ENCODE measurements around the gene TMEM132A. TPM values are rescaled to one million over a fixed set of nuclear protein-coding genes. Genes with fewer than 3 reads are reported as not detected.

TMEM132A gene
- total RNA-seq, 1 donor from 2014 or later = 14.6 TPM

DNA sequence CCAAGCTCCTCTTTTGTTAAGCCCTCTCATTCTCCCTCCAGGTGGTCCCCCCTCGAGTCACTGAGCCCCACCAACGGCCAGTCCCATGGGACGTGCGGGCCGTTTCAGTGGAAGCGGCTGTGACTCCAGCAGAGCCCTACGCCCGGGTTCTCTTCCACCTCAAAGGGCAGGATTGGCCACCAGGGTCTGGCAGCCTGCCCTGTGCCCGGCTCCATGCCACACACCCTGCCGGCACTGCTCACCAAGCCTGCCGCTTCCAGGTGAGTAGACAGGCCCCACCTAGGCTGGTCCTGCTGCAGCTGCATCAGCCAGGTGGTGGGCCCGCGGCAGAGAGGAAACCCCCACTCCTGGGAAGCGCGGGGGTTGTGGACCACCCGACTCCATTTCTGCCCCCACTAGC is 3.3 kb downstream of the TMEM132A start:
- no peak overlapping the region for H3K9ac ChIP-seq (ENCODE audit: low read depth in 1 of 3, low read length in 3 of 3)
- no peaks in the 10 kb centered on the region for H3K9me3 ChIP-seq (ENCODE audit: control insufficient read depth in 3 of 3, low read length in 3 of 3)
- no peak overlapping the region for H3K27ac ChIP-seq (ENCODE audit: low read depth, low read length)
- H3K4me1 ChIP-seq (ENCODE audit: control insufficient read depth in 3 of 3, insufficient read depth in 3 of 3, low read length in 3 of 3) = peaks cover 11 to 24% (median 17%) of the 10 kb centered on the region in 3 donors
- H3K4me3 ChIP-seq (ENCODE audit: low read length in 3 of 3) = no peak overlapping the region
- H3K36me3 ChIP-seq (ENCODE audit: control insufficient read depth in 3 of 3, insufficient read depth in 3 of 3, low read length in 3 of 3) = peaks cover 4 to 8% (median 5%) of the 10 kb centered on the region in 3 donors
- H3K27me3 ChIP-seq (ENCODE audit: control insufficient read depth in 3 of 3, insufficient read depth in 3 of 3, low read length in 3 of 3) = peaks cover 16 to 33% (median 32%) of the 10 kb centered on the region in 3 donors

- Histone ChIP-seq H3K4me3 (ENCODE audit: low read length in 3 of 3) (no peak overlapping the region), H3K9me3 (ENCODE audit: control insufficient read depth in 3 of 3, low read length in 3 of 3) (no peaks in the 10 kb centered on the region), H3K9ac (ENCODE audit: low read depth in 1 of 3, low read length in 3 of 3) (no peak overlapping the region), H3K27ac (ENCODE audit: low read depth, low read length) (no peak overlapping the region), H3K36me3 (ENCODE audit: control insufficient read depth in 3 of 3, insufficient read depth in 3 of 3, low read length in 3 of 3) (peaks cover 0 to 2% (median 0%) of the 10 kb centered on the region in 3 donors), H3K4me1 (ENCODE audit: control insufficient read depth in 3 of 3, insufficient read depth in 3 of 3, low read length in 3 of 3) (peaks cover 11 to 20% (median 17%) of the 10 kb centered on the region in 3 donors), H3K27me3 (ENCODE audit: control insufficient read depth in 3 of 3, insufficient read depth in 3 of 3, low read length in 3 of 3) (peaks cover 16 to 33% (median 32%) of the 10 kb centered on the region in 3 donors)
These were observed 4.3 kb downstream of the TMEM132A start for GRCh38 chr11:60928563-60929001.

DNA sequence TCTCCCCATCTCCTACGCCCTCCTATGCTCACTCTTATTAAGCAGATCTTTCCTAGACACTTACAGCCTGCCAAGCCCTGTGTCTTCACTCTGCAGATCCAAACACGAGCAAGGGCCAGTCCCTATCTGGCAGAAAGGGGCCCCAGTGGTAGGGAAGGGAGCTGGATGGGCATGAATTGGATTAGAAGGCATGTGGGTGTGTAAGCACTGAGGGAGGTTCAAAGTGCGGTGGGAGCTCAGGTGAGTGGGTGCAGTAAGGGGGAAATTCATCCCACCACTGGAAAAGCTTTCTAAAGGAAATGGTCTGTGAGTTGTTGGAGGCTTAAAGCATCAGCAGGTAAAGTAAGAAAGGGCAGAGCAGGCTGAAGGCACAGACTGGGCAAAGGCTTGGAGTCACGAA is 5.5 kb downstream of the TMEM132A start:
- H3K9ac ChIP-seq (ENCODE audit: low read depth in 1 of 3, low read length in 3 of 3) = no peak overlapping the region
- peaks cover 0 to 2% (median 0%) of the 10 kb centered on the region in 3 donors for H3K36me3 ChIP-seq (ENCODE audit: control insufficient read depth in 3 of 3, insufficient read depth in 3 of 3, low read length in 3 of 3)
- H3K27ac ChIP-seq (ENCODE audit: low read depth, low read length) = no peak overlapping the region
- H3K9me3 ChIP-seq (ENCODE audit: control insufficient read depth in 3 of 3, low read length in 3 of 3) = no peaks in the 10 kb centered on the region
- peaks cover 15 to 33% (median 31%) of the 10 kb centered on the region in 3 donors for H3K27me3 ChIP-seq (ENCODE audit: control insufficient read depth in 3 of 3, insufficient read depth in 3 of 3, low read length in 3 of 3)
- peaks cover 3 to 10% (median 8%) of the 10 kb centered on the region in 3 donors for H3K4me1 ChIP-seq (ENCODE audit: control insufficient read depth in 3 of 3, insufficient read depth in 3 of 3, low read length in 3 of 3)
- no peak overlapping the region for H3K4me3 ChIP-seq (ENCODE audit: low read length in 3 of 3)

DNA sequence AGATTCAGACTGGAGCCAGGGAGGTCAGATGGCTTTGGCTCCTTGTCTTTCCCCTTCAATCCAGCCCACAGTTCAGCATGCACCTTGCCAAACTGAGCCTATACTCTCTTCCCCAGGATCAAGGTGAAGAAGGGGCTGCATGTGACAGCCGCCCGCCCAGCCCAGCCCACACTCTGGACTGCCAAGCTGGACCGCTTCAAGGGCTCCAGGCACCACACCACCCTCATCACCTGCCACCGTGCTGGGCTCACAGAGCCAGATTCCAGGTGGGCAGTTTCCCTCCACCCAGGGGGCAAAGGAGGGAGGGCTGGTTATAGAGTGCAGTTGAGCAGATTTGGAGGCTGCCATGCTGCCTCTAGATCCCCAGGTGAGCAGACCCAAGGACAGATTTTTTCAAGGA is 6.1 kb downstream of the TMEM132A start:
- Histone ChIP-seq H3K9ac (ENCODE audit: low read depth in 1 of 3, low read length in 3 of 3) (no peak overlapping the region), H3K27me3 (ENCODE audit: control insufficient read depth in 3 of 3, insufficient read depth in 3 of 3, low read length in 3 of 3) (peaks cover 8 to 27% (median 24%) of the 10 kb centered on the region in 3 donors), H3K9me3 (ENCODE audit: control insufficient read depth in 3 of 3, low read length in 3 of 3) (no peaks in the 10 kb centered on the region), H3K36me3 (ENCODE audit: control insufficient read depth in 3 of 3, insufficient read depth in 3 of 3, low read length in 3 of 3) (peaks cover 0 to 2% (median 0%) of the 10 kb centered on the region in 3 donors), H3K4me3 (ENCODE audit: low read length in 3 of 3) (no peak overlapping the region), H3K4me1 (ENCODE audit: control insufficient read depth in 3 of 3, insufficient read depth in 3 of 3, low read length in 3 of 3) (peaks cover 0 to 3% (median 2%) of the 10 kb centered on the region in 3 donors), H3K27ac (ENCODE audit: low read depth, low read length) (no peak overlapping the region)

GRCh38 chr11:60931917-60932316 is 7.7 kb downstream of the TMEM132A start:
- Histone ChIP-seq H3K4me3 (ENCODE audit: low read length in 3 of 3) (no peak overlapping the region), H3K36me3 (ENCODE audit: control insufficient read depth in 3 of 3, insufficient read depth in 3 of 3, low read length in 3 of 3) (peaks cover 0 to 2% (median 0%) of the 10 kb centered on the region in 3 donors), H3K27ac (ENCODE audit: low read depth, low read length) (no peak overlapping the region), H3K9me3 (ENCODE audit: control insufficient read depth in 3 of 3, low read length in 3 of 3) (no peaks in the 10 kb centered on the region), H3K9ac (ENCODE audit: low read depth in 1 of 3, low read length in 3 of 3) (no peak overlapping the region), H3K27me3 (ENCODE audit: control insufficient read depth in 3 of 3, insufficient read depth in 3 of 3, low read length in 3 of 3) (peaks cover 3 to 16% (median 9%) of the 10 kb centered on the region in 3 donors), H3K4me1 (ENCODE audit: control insufficient read depth in 3 of 3, insufficient read depth in 3 of 3, low read length in 3 of 3) (peaks cover 0 to 3% (median 0%) of the 10 kb centered on the region in 3 donors)

DNA sequence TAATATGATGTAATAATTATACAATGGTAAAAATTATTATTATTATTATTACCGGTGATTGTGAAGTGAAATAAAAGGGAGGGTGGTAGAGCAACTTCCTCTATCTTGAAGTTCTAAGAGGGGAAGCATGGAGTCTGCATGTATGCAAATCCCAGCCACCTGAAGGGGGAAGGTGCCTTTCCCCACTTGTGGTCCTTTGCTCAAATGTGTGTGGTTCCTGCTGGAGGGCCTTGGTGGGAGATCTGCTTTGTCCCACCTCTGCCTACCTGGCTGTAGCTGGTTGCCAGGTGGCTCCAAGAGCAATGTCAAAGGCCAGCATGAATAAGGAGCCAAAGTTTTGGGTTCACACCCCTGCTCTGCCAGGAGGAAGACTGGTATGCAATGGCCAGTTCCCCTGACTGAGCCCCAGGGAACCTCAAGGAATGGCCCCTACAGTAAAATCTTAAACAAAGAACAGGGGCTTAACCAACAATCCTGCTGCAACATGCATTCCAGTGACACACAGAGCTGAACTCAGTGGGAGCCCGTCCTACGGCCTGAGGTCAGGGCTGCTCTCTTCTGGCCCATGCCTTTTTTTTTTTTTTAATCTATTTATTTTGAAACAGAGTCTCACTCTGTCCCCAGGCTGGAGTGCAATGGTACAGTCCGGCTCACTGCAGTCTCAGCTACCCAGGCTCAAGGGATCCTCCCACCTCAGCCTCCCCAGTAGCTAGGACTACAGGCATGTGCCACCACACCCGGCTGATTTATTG is 8.5 kb downstream of the TMEM132A start:
- peaks cover 0 to 10% (median under 1%) of the 10 kb centered on the region in 3 donors for H3K27me3 ChIP-seq (ENCODE audit: control insufficient read depth in 3 of 3, insufficient read depth in 3 of 3, low read length in 3 of 3)
- no peaks in the 10 kb centered on the region for H3K9me3 ChIP-seq (ENCODE audit: control insufficient read depth in 3 of 3, low read length in 3 of 3)
- H3K4me3 ChIP-seq (ENCODE audit: low read length in 3 of 3) = no peak overlapping the region
- H3K4me1 ChIP-seq (ENCODE audit: control insufficient read depth in 3 of 3, insufficient read depth in 3 of 3, low read length in 3 of 3) = peaks cover 0 to 11% (median 0%) of the 10 kb centered on the region in 3 donors
- no peak overlapping the region for H3K27ac ChIP-seq (ENCODE audit: low read depth, low read length)
- H3K36me3 ChIP-seq (ENCODE audit: control insufficient read depth in 3 of 3, insufficient read depth in 3 of 3, low read length in 3 of 3) = peaks cover 0 to 2% (median 0%) of the 10 kb centered on the region in 3 donors
- H3K9ac ChIP-seq (ENCODE audit: low read depth in 1 of 3, low read length in 3 of 3) = no peak overlapping the region

DNA sequence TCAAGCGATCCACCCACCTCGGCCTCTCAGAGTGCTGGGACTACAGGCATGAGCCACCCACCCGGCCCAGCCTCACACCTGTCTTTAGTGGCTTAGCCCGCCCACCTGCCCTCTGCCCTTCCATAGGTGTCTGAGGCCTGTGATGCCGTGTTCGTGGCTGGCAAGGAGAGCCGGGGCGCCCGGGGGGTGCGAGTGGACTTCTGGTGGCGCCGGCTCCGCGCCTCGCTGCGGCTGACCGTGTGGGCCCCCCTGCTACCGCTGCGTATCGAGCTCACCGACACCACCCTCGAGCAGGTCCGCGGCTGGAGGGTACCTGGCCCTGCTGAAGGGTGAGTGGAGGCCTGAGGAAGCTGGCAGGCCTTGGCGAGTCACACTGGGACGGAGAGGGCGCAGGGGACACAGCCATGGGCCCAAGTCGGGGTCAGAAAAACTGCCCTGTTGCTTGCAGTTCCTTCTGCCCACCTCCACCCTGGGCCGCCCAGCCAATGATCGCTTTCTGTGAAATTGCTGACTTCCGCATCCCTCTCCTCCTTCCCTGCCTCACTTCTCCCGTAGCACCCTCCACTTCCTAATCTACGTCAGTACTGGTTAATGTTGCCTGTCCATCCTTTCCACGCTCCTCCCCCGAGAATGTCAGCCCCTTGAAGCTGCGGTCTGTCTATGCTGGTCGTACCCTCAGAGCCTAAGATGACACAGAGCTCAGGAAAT is 9.3 kb downstream of the TMEM132A start:
- H3K9me3 ChIP-seq (ENCODE audit: control insufficient read depth in 3 of 3, low read length in 3 of 3) = no peaks in the 10 kb centered on the region
- H3K36me3 ChIP-seq (ENCODE audit: control insufficient read depth in 3 of 3, insufficient read depth in 3 of 3, low read length in 3 of 3) = peaks cover 0 to 2% (median 0%) of the 10 kb centered on the region in 3 donors

GRCh38 chr11:60934124-60934789 is 10.0 kb downstream of the TMEM132A start:
- peaks cover 0 to 3% (median 0%) of the 10 kb centered on the region in 3 donors for H3K27me3 ChIP-seq (ENCODE audit: control insufficient read depth in 3 of 3, insufficient read depth in 3 of 3, low read length in 3 of 3)
- no peak overlapping the region for H3K4me3 ChIP-seq (ENCODE audit: low read length in 3 of 3)
- no peak overlapping the region for H3K9ac ChIP-seq (ENCODE audit: low read depth in 1 of 3, low read length in 3 of 3)
- H3K4me1 ChIP-seq (ENCODE audit: control insufficient read depth in 3 of 3, insufficient read depth in 3 of 3, low read length in 3 of 3) = peaks cover 0 to 11% (median 0%) of the 10 kb centered on the region in 3 donors
- no peak overlapping the region for H3K27ac ChIP-seq (ENCODE audit: low read depth, low read length)
- H3K36me3 ChIP-seq (ENCODE audit: control insufficient read depth in 3 of 3, insufficient read depth in 3 of 3, low read length in 3 of 3) = peaks cover 0 to 6% (median 0%) of the 10 kb centered on the region in 3 donors
- no peaks in the 10 kb centered on the region for H3K9me3 ChIP-seq (ENCODE audit: control insufficient read depth in 3 of 3, low read length in 3 of 3)

More for the DNA sequence above, 9.3 kb downstream of the TMEM132A start:
- H3K27ac ChIP-seq (ENCODE audit: low read depth, low read length) = no peak overlapping the region
- H3K4me1 ChIP-seq (ENCODE audit: control insufficient read depth in 3 of 3, insufficient read depth in 3 of 3, low read length in 3 of 3) = peaks cover 0 to 11% (median 0%) of the 10 kb centered on the region in 3 donors
- H3K27me3 ChIP-seq (ENCODE audit: control insufficient read depth in 3 of 3, insufficient read depth in 3 of 3, low read length in 3 of 3) = peaks cover 0 to 4% (median 0%) of the 10 kb centered on the region in 3 donors
- no peak overlapping the region for H3K4me3 ChIP-seq (ENCODE audit: low read length in 3 of 3)
- no peak overlapping the region for H3K9ac ChIP-seq (ENCODE audit: low read depth in 1 of 3, low read length in 3 of 3)

GRCh38 chr11:60934790-60935605 is 10.7 kb downstream of the TMEM132A start:
- H3K4me3 ChIP-seq (ENCODE audit: low read length in 3 of 3) = no peak overlapping the region
- no peaks in the 10 kb centered on the region for H3K9me3 ChIP-seq (ENCODE audit: control insufficient read depth in 3 of 3, low read length in 3 of 3)
- peaks cover 0 to 12% (median 0%) of the 10 kb centered on the region in 3 donors for H3K36me3 ChIP-seq (ENCODE audit: control insufficient read depth in 3 of 3, insufficient read depth in 3 of 3, low read length in 3 of 3)
- no peak overlapping the region for H3K9ac ChIP-seq (ENCODE audit: low read depth in 1 of 3, low read length in 3 of 3)
- peaks cover 0 to 11% (median 0%) of the 10 kb centered on the region in 3 donors for H3K4me1 ChIP-seq (ENCODE audit: control insufficient read depth in 3 of 3, insufficient read depth in 3 of 3, low read length in 3 of 3)
- H3K27me3 ChIP-seq (ENCODE audit: control insufficient read depth in 3 of 3, insufficient read depth in 3 of 3, low read length in 3 of 3) = peaks cover 0 to 3% (median 0%) of the 10 kb centered on the region in 3 donors
- H3K27ac ChIP-seq (ENCODE audit: low read depth, low read length) = no peak overlapping the region
